ENCODE measurements around the gene NCOA7.

GRCh38 chr6:125841356-125842090 is 50.8 kb downstream of the NCOA7 start:
- TF ChIP-seq CTCF (IDR thresholded peaks at IDR 0.05), result no peak
- no peak for TF ChIP-seq POLR2A (IDR thresholded peaks at IDR 0.05)

Data from stomach (tissue), 4 donors.